ENCODE measurements around the gene ORM1.

ORM1 gene

DNA sequence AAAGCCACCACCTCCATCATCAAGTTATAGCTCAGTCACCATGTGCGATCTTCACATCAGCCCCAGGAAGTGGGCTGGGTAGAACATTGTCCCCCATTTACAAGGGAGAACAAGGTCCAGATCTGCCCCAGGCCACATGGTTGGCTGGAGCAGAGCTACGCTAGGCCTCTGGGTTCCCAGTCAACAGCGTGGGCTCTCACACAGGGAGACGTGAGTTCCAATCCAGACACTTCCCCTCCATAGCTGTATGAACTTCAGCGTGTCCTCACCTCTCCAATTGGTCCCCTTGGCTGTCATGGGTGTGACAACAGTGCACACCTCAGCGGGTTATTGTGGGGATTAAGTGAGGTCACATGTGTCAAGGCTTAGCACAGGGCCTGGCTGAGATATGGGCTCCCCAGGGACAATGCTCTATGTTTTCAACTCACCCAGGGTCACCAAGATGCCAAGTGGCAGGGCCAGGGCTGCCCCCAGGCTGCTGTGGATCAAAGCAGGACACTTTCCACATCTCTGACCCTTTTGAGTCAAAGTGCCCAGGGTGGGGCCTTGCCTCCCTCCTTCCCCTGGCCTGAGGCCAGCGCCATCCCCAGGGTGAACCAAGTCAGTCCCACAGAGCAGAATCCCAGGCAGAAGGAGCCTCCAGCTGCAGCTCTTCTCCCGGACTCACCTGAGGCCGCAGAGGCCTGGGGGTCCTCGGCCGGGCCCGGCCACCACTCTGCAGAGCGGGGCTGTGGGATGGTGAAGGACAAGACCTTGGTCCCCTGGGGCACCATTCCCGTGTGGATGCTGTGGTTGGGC lies 45.1 kb downstream of the ORM1 start:
- no peak for DNase-seq

DNA sequence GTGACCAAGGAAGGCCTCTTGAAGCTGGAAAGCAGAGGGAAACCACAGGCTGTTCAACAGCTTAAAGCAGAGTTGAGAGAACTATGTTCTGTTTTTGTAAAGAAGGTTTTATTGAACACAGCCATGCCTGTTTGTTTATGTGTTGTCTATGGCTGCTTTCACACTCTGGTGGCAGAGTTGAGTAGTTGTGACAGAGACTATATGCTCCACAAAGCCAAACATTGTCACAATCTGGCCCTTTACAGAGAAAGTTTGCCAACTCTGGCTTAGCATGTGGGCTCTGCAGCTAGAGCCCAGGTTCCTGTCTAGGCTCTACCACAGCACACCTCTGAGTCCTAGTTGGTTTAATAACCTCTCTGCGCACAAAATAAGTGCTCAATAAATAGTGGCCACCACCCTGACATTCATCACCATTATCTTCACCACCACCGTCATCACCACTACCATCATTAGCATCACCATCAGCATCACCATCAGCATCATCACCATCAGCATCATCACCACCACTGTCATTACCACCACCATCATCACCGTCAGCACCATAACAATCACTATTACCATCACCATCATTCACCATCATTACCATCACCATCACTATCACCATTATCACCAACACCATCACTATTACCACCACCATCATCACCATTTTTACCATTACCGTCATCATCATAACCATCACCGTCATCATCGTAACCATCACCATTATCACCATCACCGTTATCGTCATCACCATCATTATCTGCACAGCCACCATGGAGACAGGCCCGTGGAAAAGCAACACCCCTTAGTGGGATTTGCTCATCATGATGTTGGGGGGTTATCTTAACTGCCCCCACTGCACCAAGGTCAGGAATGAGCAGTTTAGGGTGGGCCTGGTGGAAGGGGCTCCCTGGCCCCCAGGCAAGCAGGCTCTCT lies 46.6 kb downstream of the ORM1 start:
- no peak for DNase-seq

DNA sequence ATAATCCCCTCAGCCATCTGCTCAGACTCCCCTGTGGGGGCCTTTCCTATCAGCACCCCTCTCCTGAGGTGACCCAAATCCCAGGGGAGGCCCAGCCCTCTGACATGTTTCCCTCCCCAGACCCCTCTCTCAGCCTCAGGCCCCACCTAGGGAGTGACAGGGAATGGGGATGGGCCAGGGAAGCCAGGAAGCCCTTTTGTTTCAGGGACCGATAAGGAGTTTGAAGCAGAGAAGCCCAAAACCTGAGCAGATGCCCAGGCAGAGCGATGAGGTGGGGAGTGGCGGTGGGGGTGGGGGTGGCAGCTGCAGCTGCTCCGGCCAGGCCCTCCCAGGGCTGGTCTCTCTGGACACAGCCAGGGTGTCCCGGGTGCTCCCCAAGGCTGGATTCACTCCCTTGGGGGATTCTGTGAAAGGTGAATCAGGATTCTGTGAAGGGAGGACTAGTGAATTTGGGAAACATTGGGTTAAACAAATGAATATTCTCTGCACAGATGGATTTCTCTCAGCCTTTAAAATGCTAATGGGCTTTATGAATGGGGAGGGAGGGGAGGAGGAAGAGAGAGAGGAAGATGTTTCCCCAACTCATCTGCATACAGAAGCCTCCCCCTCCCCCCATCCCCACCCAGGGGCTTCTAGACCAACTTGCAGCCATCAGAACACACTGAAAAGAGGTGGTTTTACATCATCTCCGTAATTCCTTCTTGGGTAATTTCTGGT lies 47.5 kb downstream of the ORM1 start:
- no peak for DNase-seq

DNA sequence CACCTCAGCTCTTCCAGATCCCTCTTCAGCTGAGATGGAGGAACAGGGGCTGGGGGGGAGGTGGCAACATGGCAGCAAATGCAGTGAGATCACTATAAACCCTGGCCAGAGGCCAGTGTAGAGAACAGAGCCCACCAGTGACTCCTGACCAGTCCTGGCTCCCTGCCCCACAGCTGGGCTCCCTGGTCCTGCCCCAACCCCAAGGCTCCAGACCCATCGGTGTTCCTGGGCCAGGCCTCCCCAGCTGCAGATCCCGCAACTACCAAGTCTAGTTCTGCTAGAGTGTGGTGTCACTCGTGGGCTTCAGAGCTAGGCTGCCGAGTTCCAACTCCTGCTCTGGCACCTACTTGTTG lies 48.0 kb downstream of the ORM1 start:
- DNase-seq = no peak

DNA sequence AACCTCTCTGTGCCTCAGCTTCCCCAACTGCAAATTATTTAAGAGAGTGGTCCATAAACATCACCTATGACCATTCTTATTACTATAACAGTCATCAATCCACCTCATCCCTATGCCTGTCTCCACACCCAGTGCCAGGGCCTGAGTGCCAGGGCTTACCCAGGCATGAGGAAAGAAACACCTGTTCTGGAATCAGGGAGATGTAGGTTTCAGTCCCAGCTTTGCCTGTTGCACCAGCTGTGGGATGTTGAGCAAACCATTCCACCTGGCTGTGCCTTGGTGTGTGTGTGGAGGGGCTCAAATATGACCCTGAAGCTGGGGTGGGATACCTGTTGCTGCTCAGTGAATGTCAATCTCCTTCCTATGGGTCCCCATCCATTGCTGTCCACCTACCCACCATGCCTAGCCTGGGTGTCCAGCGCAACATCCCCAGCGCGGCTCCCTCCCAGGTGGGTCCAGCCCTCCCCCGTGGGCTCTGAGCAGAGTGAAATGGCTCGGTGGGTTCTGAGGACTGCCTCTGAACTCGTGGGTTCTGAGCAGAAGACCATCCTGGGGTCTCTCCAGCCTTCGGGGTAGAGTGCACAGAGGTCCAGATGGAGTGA lies 48.5 kb downstream of the ORM1 start:
- DNase-seq = no peak

DNA sequence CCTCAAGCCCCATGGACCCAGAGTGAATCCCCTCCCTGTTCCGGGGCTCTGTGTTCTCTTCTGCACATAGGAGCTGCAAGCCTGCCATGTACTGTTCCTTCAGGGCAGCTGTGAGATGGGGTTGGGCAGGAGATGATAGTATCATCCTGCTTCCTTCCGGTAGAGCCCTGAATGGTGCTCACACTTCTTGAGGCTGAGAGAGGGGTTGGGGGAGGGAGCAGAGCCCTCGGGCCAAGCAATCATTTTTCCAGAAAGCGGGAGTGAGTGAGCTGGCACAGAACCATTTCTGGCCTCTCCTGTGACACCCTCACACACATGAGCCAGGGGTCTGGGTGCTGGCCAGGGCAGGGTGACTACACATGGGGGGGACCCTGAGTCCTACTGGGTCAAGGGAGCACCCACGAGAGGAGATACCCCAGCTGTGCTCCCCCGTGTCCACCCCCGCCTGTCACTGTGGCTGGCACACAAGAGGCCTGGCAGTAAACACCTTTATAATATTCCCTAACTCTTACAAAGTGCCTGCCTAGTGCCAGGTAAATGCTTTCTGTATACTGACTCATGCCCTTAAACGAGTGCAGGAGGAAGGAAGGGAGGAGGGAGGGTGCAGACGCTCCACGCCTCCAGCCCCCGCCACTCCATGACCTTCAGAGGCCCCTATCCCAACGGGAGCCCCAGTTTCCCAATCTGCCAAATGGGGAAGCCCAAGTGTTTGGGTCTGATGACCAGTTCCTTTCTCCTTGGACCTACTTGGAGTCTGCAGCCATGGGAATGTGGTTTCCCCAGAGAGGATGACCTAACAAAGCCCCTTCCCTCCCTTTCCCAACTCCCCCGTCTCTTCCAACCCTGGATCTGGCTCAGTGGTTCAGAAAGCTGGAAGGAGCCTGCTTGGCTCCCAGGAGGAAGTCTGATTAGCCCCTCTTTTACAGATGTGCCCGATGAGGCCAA lies 49.3 kb downstream of the ORM1 start:
- DNase-seq = peak; percentile 17

DNA sequence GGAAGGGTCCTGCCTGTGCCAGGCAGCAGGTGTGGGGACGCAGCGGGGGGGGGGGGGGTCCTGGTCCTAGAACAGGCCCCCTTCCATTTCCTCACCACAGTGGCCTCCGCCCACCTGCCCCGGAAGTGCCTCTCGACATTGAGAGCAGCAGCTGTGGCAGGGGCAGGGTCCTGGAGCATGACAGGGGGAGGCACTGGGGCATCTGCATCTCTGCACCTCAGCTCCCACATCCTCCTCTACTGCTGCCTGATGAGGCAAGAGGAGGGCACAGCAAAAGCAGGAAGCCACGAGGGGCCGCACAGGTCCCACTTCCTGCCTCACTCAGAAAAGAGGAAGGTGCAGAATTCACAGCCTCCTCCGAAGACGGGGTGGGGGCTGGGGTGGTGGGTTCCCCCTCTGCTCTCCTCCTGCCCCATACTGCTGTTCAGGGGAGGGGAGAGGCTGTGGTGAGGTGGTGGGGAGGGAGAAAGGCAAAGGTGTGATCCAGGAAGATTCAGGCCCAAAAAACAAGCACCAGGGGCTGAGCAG lies 50.1 kb downstream of the ORM1 start:
- peak; percentile 69 for DNase-seq

DNA sequence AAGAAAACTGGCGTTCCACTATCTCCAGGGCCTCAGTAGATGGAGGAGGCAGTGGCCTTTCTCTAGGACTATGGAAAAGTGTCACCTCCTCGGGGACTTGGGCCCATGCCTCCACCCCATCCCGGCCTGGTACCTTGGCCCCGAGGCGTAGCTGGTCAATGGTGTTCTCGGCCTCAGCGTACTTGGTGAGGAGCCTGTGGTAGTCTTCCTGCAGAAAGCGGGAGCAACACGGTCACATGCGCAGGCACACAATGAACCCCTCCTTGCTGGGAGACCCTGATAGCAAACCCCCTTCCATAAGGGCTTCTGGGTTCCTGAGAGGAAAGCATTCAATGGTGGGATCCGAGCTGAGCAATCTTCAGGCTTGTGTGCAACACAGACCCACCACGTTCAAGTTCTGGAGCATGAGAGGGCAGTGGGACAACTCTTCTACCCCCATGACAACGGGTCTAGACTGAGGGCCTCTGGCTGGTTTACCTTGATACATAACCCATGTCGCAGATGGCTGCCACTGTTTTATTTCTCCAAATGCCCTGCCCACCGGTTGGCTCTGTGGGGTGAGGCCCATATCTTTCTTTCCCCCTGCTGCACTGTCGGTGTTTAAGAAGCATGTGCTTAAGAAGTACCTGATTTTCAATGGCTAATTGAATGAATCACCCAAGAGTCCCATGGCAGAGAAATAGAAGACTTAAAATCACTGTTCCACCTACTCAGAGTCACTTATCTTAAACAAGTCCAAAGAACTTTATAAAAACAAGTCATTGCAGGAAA lies 51.2 kb downstream of the ORM1 start:
- no peak for DNase-seq

DNA sequence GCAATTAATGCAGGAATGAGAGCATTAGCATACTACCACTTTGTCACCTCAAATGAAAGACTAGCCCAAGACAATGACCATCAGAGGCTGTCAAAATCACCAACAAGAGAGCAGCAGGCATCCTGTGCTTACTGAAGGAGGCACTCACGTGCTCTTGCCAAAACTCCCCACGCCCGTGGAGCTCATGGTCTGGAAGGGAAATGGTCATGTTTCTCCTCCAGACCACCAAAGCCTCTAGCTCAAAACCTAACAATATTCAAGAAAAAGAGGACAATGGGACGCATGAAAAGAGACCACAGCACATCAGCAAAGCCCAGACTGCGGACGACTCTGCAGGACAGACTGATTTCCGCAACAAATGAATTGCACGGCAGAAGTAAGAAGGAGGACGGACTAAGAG lies 52.0 kb downstream of the ORM1 start:
- no peak for DNase-seq

DNA sequence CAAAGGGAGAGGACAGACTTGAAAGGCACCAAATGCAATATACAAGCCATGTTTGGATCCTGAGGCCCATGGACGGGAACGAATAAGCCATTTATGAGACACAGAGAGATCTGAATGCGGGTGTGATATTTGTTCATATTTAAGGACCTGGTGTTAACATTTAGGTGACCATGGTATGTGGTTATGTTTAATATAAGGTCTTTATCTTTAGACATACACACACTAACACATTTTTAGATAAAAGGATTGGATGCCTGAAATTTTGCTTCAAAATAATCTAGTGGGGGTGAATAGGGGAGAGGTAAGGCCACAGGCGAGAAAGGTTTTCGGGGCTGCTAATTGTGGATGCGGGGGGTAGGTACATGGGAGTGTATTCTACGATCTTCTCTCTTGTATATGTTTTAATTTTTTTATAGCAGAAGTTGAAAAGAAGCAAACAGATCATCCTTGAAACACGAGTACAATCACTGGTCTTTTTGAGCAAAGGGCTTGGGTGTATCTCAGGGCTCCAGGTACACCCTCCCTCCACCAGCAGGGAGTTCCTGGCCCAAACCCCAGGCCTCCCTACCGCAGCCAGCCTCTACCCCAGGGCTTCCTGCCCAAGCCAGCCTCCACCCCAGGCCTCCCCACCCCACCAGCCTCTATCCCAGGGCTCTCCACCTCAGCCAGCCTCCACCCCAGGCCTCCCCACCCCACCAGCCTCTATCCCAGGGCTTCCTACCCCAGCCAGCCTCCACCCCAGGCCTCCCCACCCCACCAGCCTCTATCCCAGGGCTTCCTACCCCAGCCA lies 52.7 kb downstream of the ORM1 start:
- no peak for DNase-seq

All from activated gamma-delta T cell (primary cell).